Epithelial cell of esophagus (primary cell): ENCODE measurements around the gene IKZF2.

Experiments used
- DNase-seq: peaks from one replicate; pipeline ENCODE4 v3.0.0; 2010; ENCODE audit warnings: low read depth
- H3K4me3 ChIP-seq: 2 replicates; pipeline ENCODE4 v1.5.1; 2011; ENCODE audit warnings: mild to moderate bottlenecking, low read length, control low read depth
- TF ChIP-seq, protein P1 (sequence below): IDR thresholded peaks from 2 replicates; pipeline ENCODE4 v1.5.1; 2011; ENCODE audit warnings: low read depth, mild to moderate bottlenecking, low read length, control low read depth, inconsistent platforms; ENCODE audit not compliant: insufficient read depth; ENCODE audit errors: missing control alignments

IKZF2 gene

DNA sequence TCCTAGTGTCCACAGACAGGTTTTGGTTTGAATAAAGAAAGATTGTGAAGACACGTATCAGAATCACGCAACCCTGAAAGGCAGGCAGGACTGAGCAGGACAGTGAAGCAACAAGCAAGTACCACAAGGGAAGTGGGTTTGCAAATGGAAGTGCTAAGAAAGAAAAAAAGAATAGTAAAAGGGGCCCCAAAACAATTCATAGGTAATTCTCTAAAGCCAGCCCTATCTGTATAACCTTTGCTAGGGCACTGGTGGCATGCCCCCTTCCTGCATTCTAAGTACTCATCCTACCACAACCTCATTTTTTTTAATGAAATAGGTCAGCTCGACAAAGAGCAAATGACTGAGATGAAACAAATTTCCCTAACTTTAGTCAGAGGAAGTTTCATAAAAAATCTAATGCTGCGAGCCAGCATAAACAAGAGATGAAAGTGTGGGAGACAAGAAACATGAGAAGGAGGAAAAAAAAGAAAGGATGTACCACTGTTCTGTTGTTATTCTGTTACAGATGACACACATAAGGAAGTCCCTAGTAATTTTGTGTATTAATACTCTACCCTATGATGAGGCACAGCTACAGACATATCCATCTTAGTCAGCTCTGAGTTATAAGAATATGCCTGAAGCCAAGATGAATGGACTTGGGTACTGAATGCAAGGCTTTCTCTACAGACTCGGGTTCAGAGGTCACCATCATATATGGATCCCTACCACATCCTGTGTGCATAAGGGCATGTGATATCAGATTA, 32.2 kb downstream of the IKZF2 start:
- DNase-seq, result peak; percentile 85
- TF ChIP-seq, protein P1, sequence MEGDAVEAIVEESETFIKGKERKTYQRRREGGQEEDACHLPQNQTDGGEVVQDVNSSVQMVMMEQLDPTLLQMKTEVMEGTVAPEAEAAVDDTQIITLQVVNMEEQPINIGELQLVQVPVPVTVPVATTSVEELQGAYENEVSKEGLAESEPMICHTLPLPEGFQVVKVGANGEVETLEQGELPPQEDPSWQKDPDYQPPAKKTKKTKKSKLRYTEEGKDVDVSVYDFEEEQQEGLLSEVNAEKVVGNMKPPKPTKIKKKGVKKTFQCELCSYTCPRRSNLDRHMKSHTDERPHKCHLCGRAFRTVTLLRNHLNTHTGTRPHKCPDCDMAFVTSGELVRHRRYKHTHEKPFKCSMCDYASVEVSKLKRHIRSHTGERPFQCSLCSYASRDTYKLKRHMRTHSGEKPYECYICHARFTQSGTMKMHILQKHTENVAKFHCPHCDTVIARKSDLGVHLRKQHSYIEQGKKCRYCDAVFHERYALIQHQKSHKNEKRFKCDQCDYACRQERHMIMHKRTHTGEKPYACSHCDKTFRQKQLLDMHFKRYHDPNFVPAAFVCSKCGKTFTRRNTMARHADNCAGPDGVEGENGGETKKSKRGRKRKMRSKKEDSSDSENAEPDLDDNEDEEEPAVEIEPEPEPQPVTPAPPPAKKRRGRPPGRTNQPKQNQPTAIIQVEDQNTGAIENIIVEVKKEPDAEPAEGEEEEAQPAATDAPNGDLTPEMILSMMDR, result no peak
- no peak overlapping the region for H3K4me3 ChIP-seq

DNA sequence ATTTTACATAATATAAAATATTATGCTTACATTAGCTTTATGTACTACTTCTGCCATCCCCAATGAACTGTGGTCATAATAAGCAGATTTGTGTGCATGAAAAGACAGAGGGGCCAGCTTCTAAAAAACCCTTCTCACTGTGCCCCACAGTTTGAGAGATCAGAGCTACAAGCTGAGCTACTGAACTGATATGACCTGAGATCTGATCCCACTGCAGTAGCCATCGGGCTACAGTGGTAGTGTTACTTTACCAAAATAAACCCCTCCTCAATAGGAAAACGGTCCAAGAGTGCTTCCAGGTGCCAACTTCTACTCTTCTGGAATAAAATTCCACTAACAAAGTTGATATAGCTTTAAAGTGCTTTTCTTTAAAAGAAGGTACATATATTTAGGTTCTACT, 43.1 kb downstream of the IKZF2 start:
- TF ChIP-seq, protein P1, result no peak
- H3K4me3 ChIP-seq, result no peak overlapping the region
- DNase-seq, result no peak

GRCh38 chr2:213107728-213108127, 43.7 kb downstream of the IKZF2 start:
- H3K4me3 ChIP-seq, result no peak overlapping the region
- TF ChIP-seq, protein P1, result no peak
- no peak for DNase-seq

DNA sequence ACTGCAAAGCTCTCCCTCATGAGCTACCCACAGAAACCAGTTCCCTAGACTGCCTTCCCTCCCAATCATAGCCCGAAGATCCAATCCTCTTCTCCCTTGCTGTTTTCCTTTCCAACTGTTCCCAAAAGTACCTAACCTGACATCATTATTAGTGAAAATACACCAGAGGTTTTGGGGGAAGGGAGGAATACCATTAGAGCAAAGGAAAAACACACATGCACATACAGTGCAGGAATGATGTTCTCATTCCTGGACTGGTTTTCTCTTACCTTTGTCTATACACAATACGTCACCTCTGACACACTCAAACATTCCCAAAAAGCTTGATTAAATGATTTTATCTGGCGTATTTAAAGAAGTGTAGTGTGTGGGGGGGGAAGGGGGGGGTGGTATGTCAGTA, 46.2 kb downstream of the IKZF2 start:
- H3K4me3 ChIP-seq, result no peak overlapping the region
- no peak for DNase-seq
- TF ChIP-seq, protein P1, result no peak

DNA sequence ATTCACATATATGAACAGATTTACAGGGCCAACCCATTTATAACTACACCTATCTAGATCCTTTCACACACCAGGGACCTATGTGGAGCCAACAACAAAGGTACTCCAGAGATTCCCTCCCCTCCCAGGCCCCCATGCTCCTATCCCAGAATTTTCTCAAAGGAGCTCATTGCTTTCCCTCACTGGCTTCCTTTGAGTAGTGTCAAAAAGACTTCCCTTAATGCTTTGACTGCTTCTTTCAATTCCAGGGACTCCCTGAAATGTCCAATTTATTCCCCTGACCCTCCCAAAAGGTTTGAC, 46.6 kb downstream of the IKZF2 start:
- H3K4me3 ChIP-seq, result no peak overlapping the region
- DNase-seq, result no peak
- TF ChIP-seq, protein P1, result no peak

DNA sequence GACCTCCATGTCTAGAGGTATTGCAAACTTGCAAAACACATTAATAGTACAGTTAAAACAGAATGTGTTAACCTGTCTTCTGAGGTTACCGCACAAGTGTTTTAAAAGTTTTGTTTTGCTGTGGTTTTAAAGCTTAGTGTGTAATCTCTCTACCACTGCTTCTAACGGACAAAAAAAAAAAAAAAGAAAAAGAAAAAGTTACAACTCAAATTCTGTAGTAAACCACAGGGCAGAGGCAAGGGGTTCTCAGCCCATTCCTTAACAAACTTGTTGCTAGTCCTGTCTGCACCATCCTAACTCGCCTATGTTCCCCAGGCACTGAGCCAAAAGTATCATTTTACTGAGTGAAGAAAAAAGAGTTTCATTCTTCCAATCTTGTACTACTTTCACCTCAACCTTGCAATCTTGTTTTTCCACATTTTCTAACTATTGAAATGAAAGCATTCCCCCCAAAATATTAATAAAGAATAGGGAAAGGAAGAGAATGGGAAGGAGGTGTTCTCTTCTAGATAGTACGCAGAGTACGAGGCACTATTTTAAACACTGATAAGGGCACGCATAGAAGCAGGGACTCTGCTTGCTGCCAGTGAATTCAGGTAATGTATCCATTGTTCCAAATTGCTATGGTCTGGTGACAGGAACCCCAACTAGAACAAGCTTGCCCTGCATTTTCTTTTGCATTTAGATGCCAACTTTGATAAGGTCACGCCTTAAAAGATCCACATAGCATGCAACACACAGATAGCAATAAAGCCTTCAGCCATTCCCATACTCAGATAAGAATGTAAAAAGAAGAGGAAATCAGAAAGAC, 47.1 kb downstream of the IKZF2 start:
- peak; percentile 35 for DNase-seq
- TF ChIP-seq, protein P1, result no peak
- no peak overlapping the region for H3K4me3 ChIP-seq
